H1 (cell line): ENCODE results near the gene ASXL2. TPM values are rescaled to one million over a fixed set of nuclear protein-coding genes. Genes with fewer than 3 reads are reported as not detected.

ENCODE experiments used
- CTCF ChIA-PET: fragments of 300-600 bp; sonication (Branson Sonifier 250); formaldehyde crosslinking; loops from one replicate; lab custom pipeline; 2021; ENCODE audit not compliant: partially characterized antibody; lab: Charles Lee
- POLR2A ChIA-PET: fragments of 300-600 bp; sonication (Branson Sonifier 250); formaldehyde crosslinking; loops from one replicate; lab custom pipeline; 2021; ENCODE audit warnings: inconsistent platforms; ENCODE audit not compliant: partially characterized antibody; lab: Charles Lee
- DNase-seq, 2 experiments: peaks; one replicate each; pipeline versions ENCODE4 v3.0.0 to v3.0.0-alpha.2; 2010 to 2022; ENCODE audit warnings: low spot score in 2 of 2, low read depth in 1 of 2, mixed read lengths in 1 of 2
- FAIRE-seq: peaks from 2 replicates; lab custom pipeline; 2011; peaks lifted over from hg19 to GRCh38; lab: Jason Lieb, UNC
- H2AFZ ChIP-seq: 2 replicates; pipeline ENCODE4 v1.8.1; 2012; ENCODE audit warnings: low read length, inconsistent platforms
- H2AK5ac ChIP-seq: 2 replicates; pipeline ENCODE4 v1.6.1; 2013; ENCODE audit warnings: low read depth, low read length
- H2BK120ac ChIP-seq: replicated peaks from 2 replicates; pipeline ENCODE3; 2013; ENCODE audit warnings: low read depth, low read length, inconsistent platforms
- H2BK12ac ChIP-seq: 2 replicates; pipeline ENCODE4 v1.6.1; 2013; ENCODE audit warnings: low read depth, low read length
- H2BK15ac ChIP-seq: 2 replicates; pipeline ENCODE4 v1.6.1; 2013; ENCODE audit warnings: low read length
- H2BK20ac ChIP-seq: 2 replicates; pipeline ENCODE4 v1.6.1; 2013; ENCODE audit warnings: low read length
- H2BK5ac ChIP-seq: 2 replicates; pipeline ENCODE4 v1.6.1; 2013; ENCODE audit warnings: low read depth, low read length
- H3K14ac ChIP-seq: 2 replicates; pipeline ENCODE4 v1.6.1; 2013; ENCODE audit warnings: inconsistent platforms; ENCODE audit not compliant: insufficient read length
- H3K18ac ChIP-seq: 2 replicates; pipeline ENCODE4 v1.6.1; 2013; ENCODE audit warnings: low read length; ENCODE audit errors: extremely low read depth
- H3K23ac ChIP-seq: 2 replicates; pipeline ENCODE4 v1.6.1; 2013; ENCODE audit warnings: inconsistent platforms; ENCODE audit not compliant: insufficient read length
- H3K23me2 ChIP-seq: 2 replicates; pipeline ENCODE4 v1.6.1; 2013; ENCODE audit warnings: low read depth, low read length
- H3K27ac ChIP-seq: 2 replicates; pipeline ENCODE4 v1.6.1; 2011; ENCODE audit warnings: low read depth, low read length, inconsistent platforms
- H3K27me3 ChIP-seq, 4 experiments: replicated peaks in 1 of 4; 1 replicate in 1 of 4; 2 replicates in 3 of 4; pipeline versions ENCODE4 v1.6.1 to v1.8.1; 2011 to 2013; ENCODE audit warnings: low read length in 3 of 4, mild to moderate bottlenecking in 3 of 4, inconsistent platforms in 2 of 4, mixed read lengths in 2 of 4, moderate library complexity in 1 of 4; ENCODE audit not compliant: control insufficient read depth in 3 of 4, insufficient read depth in 3 of 4; ENCODE audit errors: extremely low read depth in 1 of 4
- H3K36me3 ChIP-seq, 4 experiments: 2 replicates each; pipeline versions ENCODE4 v1.6.1 to v1.8.1; 2011 to 2013; ENCODE audit warnings: mild to moderate bottlenecking in 4 of 4, low read length in 3 of 4, moderate library complexity in 2 of 4, control low read depth in 1 of 4, inconsistent platforms in 1 of 4; ENCODE audit not compliant: insufficient read depth in 4 of 4, control insufficient read depth in 2 of 4
- H3K4ac ChIP-seq: replicated peaks from 2 replicates; pipeline ENCODE3; 2013; ENCODE audit warnings: low read length, low read depth, mixed read lengths, inconsistent platforms; ENCODE audit not compliant: insufficient read length
- H3K4me1 ChIP-seq, 4 experiments: replicated peaks in 1 of 4; 1 replicate in 1 of 4; 2 replicates in 3 of 4; pipeline versions ENCODE4 v1.6.1 to v1.8.1; 2011 to 2013; ENCODE audit warnings: low read length in 3 of 4, inconsistent platforms in 2 of 4, mixed read lengths in 1 of 4; ENCODE audit not compliant: insufficient read depth in 4 of 4, control insufficient read depth in 3 of 4
- H3K4me2 ChIP-seq, 2 experiments: 2 replicates each; pipeline versions ENCODE4 v1.6.1 to v1.8.1; 2011 to 2013; ENCODE audit warnings: low read depth in 2 of 2, low read length in 2 of 2, control low read depth in 1 of 2, inconsistent platforms in 1 of 2, mild to moderate bottlenecking in 1 of 2; ENCODE audit not compliant: insufficient read depth in 1 of 2
- H3K4me3 ChIP-seq, 4 experiments: fragments of 200-600, 300-600 bp in 1 of 4; sonication (generic), shearing (Covaris generic), sonication (Bioruptor Twin) in 1 of 4; 2 replicates each; pipeline versions ENCODE4 v1.5.1 to v1.8.1; 2011 to 2016; ENCODE audit warnings: low read length in 4 of 4, low read depth in 3 of 4, control low read depth in 2 of 4, inconsistent platforms in 2 of 4, mild to moderate bottlenecking in 2 of 4, mixed read lengths in 1 of 4, moderate library complexity in 1 of 4; ENCODE audit not compliant: insufficient read depth in 2 of 4; ENCODE audit errors: extremely low read depth in 1 of 4
- H3K56ac ChIP-seq: replicated peaks from 2 replicates; pipeline ENCODE3; 2013; ENCODE audit warnings: low read depth, mild to moderate bottlenecking, mixed read lengths, low read length, inconsistent platforms; ENCODE audit not compliant: insufficient read length
- H3K79me1 ChIP-seq: 2 replicates; pipeline ENCODE4 v1.6.1; 2013; ENCODE audit warnings: low read depth, low read length, control low read depth
- H3K79me2 ChIP-seq, 2 experiments: 2 replicates each; pipeline versions ENCODE4 v1.6.1 to v1.8.1; 2012 to 2013; ENCODE audit warnings: low read length in 2 of 2, mild to moderate bottlenecking in 2 of 2, inconsistent platforms in 1 of 2; ENCODE audit not compliant: insufficient read depth in 2 of 2, control insufficient read depth in 1 of 2
- H3K9ac ChIP-seq, 4 experiments: replicated peaks in 1 of 4; 1 replicate in 1 of 4; 2 replicates in 3 of 4; pipeline versions ENCODE4 v1.6.1 to v1.8.1; 2011 to 2013; ENCODE audit warnings: low read depth in 3 of 4, low read length in 3 of 4, control low read depth in 2 of 4, mild to moderate bottlenecking in 2 of 4, moderate library complexity in 2 of 4, inconsistent platforms in 1 of 4; ENCODE audit errors: extremely low read depth in 1 of 4
- H3K9me3 ChIP-seq, 2 experiments: 2 replicates each; pipeline versions ENCODE4 v1.6.1 to v1.8.1; 2012 to 2013; ENCODE audit warnings: mild to moderate bottlenecking in 2 of 2, moderate library complexity in 2 of 2, control low read depth in 1 of 2, inconsistent platforms in 1 of 2, low read depth in 1 of 2, low read length in 1 of 2, mixed read lengths in 1 of 2; ENCODE audit not compliant: insufficient read depth in 2 of 2
- H4K20me1 ChIP-seq, 2 experiments: replicated peaks in 1 of 2; 2 replicates each; pipeline versions ENCODE3 to v1.8.1; 2011 to 2013; ENCODE audit warnings: inconsistent platforms in 2 of 2, low read length in 2 of 2, mild to moderate bottlenecking in 1 of 2; ENCODE audit not compliant: insufficient read depth in 2 of 2, control insufficient read depth in 1 of 2
- H4K5ac ChIP-seq: 2 replicates; pipeline ENCODE4 v1.6.1; 2013; ENCODE audit warnings: low read length, low read depth, mixed read lengths, inconsistent platforms; ENCODE audit not compliant: insufficient read length
- H4K8ac ChIP-seq: 2 replicates; pipeline ENCODE4 v1.8.0; 2013; ENCODE audit warnings: mild to moderate bottlenecking, moderate library complexity, low read length, inconsistent platforms; ENCODE audit not compliant: insufficient read depth; ENCODE audit errors: extremely low read depth
- H4K91ac ChIP-seq: replicated peaks from 2 replicates; pipeline ENCODE3; 2013; ENCODE audit warnings: low read length, mixed read lengths, inconsistent platforms; ENCODE audit not compliant: insufficient read length
- ASH2L ChIP-seq: fragments of 200-600, 300-600 bp; sonication (generic); IDR thresholded peaks from one replicate; pipeline ENCODE4 v1.7.1; 2017; ENCODE audit warnings: low read length
- CBX5 ChIP-seq: fragments of 300-800, 300-1000 bp; sonication (generic); IDR thresholded peaks from 2 replicates; pipeline ENCODE4 v1.7.1; 2016; ENCODE audit warnings: antibody characterized with exemption, low read length, low read depth
- EP300 ChIP-seq, 2 experiments: IDR thresholded peaks; 1 replicate in 1 of 2; 2 replicates in 1 of 2; pipeline ENCODE4 v1.6.1; 2011 to 2012; ENCODE audit warnings: low read depth in 2 of 2, low read length in 2 of 2, mild to moderate bottlenecking in 2 of 2, borderline replicate concordance in 1 of 2, inconsistent platforms in 1 of 2, moderate library complexity in 1 of 2
- JUND ChIP-seq: IDR thresholded peaks from 2 replicates; pipeline ENCODE4 v1.6.1; 2011; ENCODE audit warnings: mild to moderate bottlenecking, improper control_type of control experiment, low read length
- KDM4A ChIP-seq: IDR thresholded peaks from one replicate; pipeline ENCODE4 v1.7.1; 2012; ENCODE audit warnings: low read depth, mild to moderate bottlenecking, moderate library complexity, low read length, inconsistent platforms; ENCODE audit not compliant: severe bottlenecking
- PHF8 ChIP-seq: fragments of 200-600 bp; sonication (generic); conservative IDR thresholded peaks from 2 replicates; pipeline ENCODE4 v1.7.1; 2012; ENCODE audit warnings: low read depth, mild to moderate bottlenecking, inconsistent platforms, low read length, moderate library complexity
- POU5F1 ChIP-seq: IDR thresholded peaks from 2 replicates; pipeline ENCODE4 v1.6.1; 2011; ENCODE audit warnings: low read depth, mild to moderate bottlenecking, low read length, moderate library complexity
- RAD21 ChIP-seq, 2 experiments: IDR thresholded peaks in 1 of 2; conservative IDR thresholded peaks in 1 of 2; 2 replicates each; pipeline ENCODE4 v1.6.1; 2011; ENCODE audit warnings: low read depth in 2 of 2, low read length in 2 of 2, improper control_type of control experiment in 1 of 2, inconsistent platforms in 1 of 2, mild to moderate bottlenecking in 1 of 2, moderate library complexity in 1 of 2
- RBBP5 ChIP-seq: IDR thresholded peaks from 2 replicates; pipeline ENCODE4 v1.7.1; 2012; ENCODE audit warnings: low read depth, mild to moderate bottlenecking, inconsistent platforms, low read length, moderate library complexity, borderline replicate concordance
- SP1 ChIP-seq: IDR thresholded peaks from 2 replicates; pipeline ENCODE4 v1.6.1; 2011; ENCODE audit warnings: low read depth, low read length
- SP2 ChIP-seq: IDR thresholded peaks from 2 replicates; pipeline ENCODE4 v1.6.1; 2012; ENCODE audit warnings: mild to moderate bottlenecking, low read length, inconsistent platforms
- TAF1 ChIP-seq: IDR thresholded peaks from 2 replicates; pipeline ENCODE4 v1.6.1; 2011; ENCODE audit warnings: mild to moderate bottlenecking, low read depth, low read length
- TBP ChIP-seq: IDR thresholded peaks from 2 replicates; pipeline ENCODE4 v1.6.1; 2011; ENCODE audit warnings: low read depth, low read length, improper control_type of control experiment
- TEAD4 ChIP-seq: IDR thresholded peaks from 2 replicates; pipeline ENCODE4 v1.6.1; 2012; ENCODE audit warnings: low read depth, low read length, inconsistent platforms, mixed read lengths
- ZNF274 ChIP-seq: IDR thresholded peaks from 2 replicates; pipeline ENCODE4 v1.7.0; 2012; ENCODE audit warnings: low read length, borderline replicate concordance; ENCODE audit errors: extremely low read depth
- WGBS, 2 experiments: shearing (Covaris generic) in 1 of 2; methylation state at CpG; one replicate each; pipeline versions ENCODE4 v1.1.6 to v1.1.7; 2013 to 2015; ENCODE audit warnings: low lambda C conversion rate in 2 of 2, mixed read lengths in 2 of 2, inconsistent platforms in 1 of 2, low coverage in 1 of 2, missing lambda C conversion rate in 1 of 2; ENCODE audit not compliant: insufficient replicate concordance in 2 of 2, insufficient coverage in 1 of 2, insufficient read length in 1 of 2; ENCODE audit errors: extremely low coverage in 1 of 2, missing lambda C conversion rate in 1 of 2; 5-methylcytosine and 5-hydroxymethylcytosine counted together
- polyA plus RNA-seq, 7 experiments: library from polyadenylated mRNA; depleted of rRNA in 3 of 7; stranded (reverse) in 5 of 7; unstranded in 2 of 7; fragments of >200 nt in 5 of 7; fragments of 200-250 nt in 2 of 7; gene quantifications; 1 replicate in 5 of 7; 2 replicates in 1 of 7; 4 replicates in 1 of 7; pipeline versions ENCODE4 v1.2.1 to v1.2.3, GENCODE V29; 2011 to 2013; ENCODE audit warnings: missing spikeins in 2 of 7, mixed read lengths in 2 of 7
- total RNA-seq: library from RNA; stranded (reverse); fragmentation: NEBNext Ultra II Directional; extraction: Animal tissue kit (Norgen Biotek cat#: 25700); gene quantifications from 2 replicates; pipeline ENCODE4 v1.2.1, GENCODE V29; 2021

The ASXL2 gene
- total and polyA plus RNA-seq, 2 of the 8 experiments (the other 6 are each of a cell fraction or from before 2014, with no cell fraction given), result 7.2 to 41.3 TPM

- no peak overlapping the region for H3K9ac ChIP-seq
- no peak overlapping the region for H3K23ac ChIP-seq
- no peak overlapping the region for H2AFZ ChIP-seq
- no peak overlapping the region for H2BK120ac ChIP-seq
- 0 out of 7 replicates have a peak, but pooled peaks cover 0 to 2% (median 0%) of the 10 kb centered on the region in 4 experiments for H3K4me1 ChIP-seq
- no peak overlapping the region for H2BK12ac ChIP-seq
- DNase-seq, result no peak
- H3K4me3 ChIP-seq, result no peak overlapping the region
- H2BK5ac ChIP-seq, result no peak overlapping the region
- H3K4me2 ChIP-seq, result no peak overlapping the region
- H4K8ac ChIP-seq, result no peak overlapping the region
- peaks cover 3% of the 10 kb centered on the region; the same call in 1 of the 2 replicates for H3K79me1 ChIP-seq
- WGBS, 2 experiments, result 89% methylated on average over 2 of the region's 2 CpGs; no CpG with 5 or more reads in 1 of the 2 experiments
- H2AK5ac ChIP-seq, result no peak overlapping the region
- no peak for FAIRE-seq
- H3K27me3 ChIP-seq, result no peaks in the 10 kb centered on the region
- H3K4ac ChIP-seq, result no peak overlapping the region
- no peak overlapping the region for H3K56ac ChIP-seq
- TF ChIP-seq PHF8 (no peak), POU5F1 (no peak), TAF1 (no peak), RAD21 (IDR thresholded peaks at IDR 0.05 in 1 of 2, conservative IDR thresholded peaks at IDR 0.05 in 1 of 2; ENCODE audit: low read depth in 2 of 2, low read length in 2 of 2) (no peak), TEAD4 (no peak), ASH2L (no peak), KDM4A (no peak), RBBP5 (no peak), EP300 (IDR thresholded peaks at IDR 0.05; ENCODE audit: borderline replicate concordance in 1 of 2, low read depth in 2 of 2, low read length in 2 of 2) (no peak), CBX5 (no peak), ZNF274 (no peak), SP2 (no peak), SP1 (no peak), JUND (no peak), TBP (no peak)
- no peaks in the 10 kb centered on the region for H3K79me2 ChIP-seq
- CTCF ChIA-PET, result no interaction called here
- no peak overlapping the region for H3K14ac ChIP-seq
- H2BK20ac ChIP-seq, result no peak overlapping the region
- H3K18ac ChIP-seq, result no peak overlapping the region
- H4K20me1 ChIP-seq, result no peaks in the 10 kb centered on the region
- no peak overlapping the region for H2BK15ac ChIP-seq
- no peaks in the 10 kb centered on the region for H3K9me3 ChIP-seq
- no peak overlapping the region for H4K91ac ChIP-seq
- POLR2A ChIA-PET, result no interaction called here
- no peak overlapping the region for H4K5ac ChIP-seq
- H3K27ac ChIP-seq, result no peak overlapping the region
- H3K36me3 ChIP-seq, result peaks cover 2 to 23% (median 15%) of the 10 kb centered on the region in 4 experiments; a peak in 6 of 8 replicates
- no peaks in the 10 kb centered on the region for H3K23me2 ChIP-seq
Measured at GRCh38 chr2:25805987-25806386, 72.3 kb downstream of the ASXL2 start.
